Testis (tissue), 3 donors: ENCODE measurements around the gene RIMBP2. TPM values are rescaled to one million over a fixed set of nuclear protein-coding genes. Genes with fewer than 3 reads are reported as not detected.

ENCODE experiments used
- DNase-seq: peaks from one replicate; pipeline ENCODE4 v3.0.0-alpha.2; 2019
- H3K27ac ChIP-seq, 2 donors: fragments of 200-600 bp; sonication (generic); one replicate each; pipeline ENCODE4 v1.5.1; 2019
- H3K27me3 ChIP-seq: fragments of 200-600 bp; sonication (generic); one replicate; pipeline ENCODE4 v1.5.1; 2019
- H3K36me3 ChIP-seq: fragments of 200-600 bp; sonication (generic); one replicate; pipeline ENCODE4 v1.5.1; 2017; ENCODE audit warnings: low read depth; ENCODE audit errors: missing control alignments
- H3K4me1 ChIP-seq: fragments of 200-600 bp; sonication (generic); one replicate; pipeline ENCODE4 v1.5.1; 2019
- H3K4me3 ChIP-seq, 2 donors: fragments of 200-600 bp; sonication (generic); one replicate each; pipeline ENCODE4 v1.5.1; 2017 to 2019
- H3K9me3 ChIP-seq: fragments of 200-600 bp; sonication (generic); one replicate; pipeline ENCODE4 v1.5.1; 2017
- POLR2A ChIP-seq: fragments of 450-650 bp; IDR thresholded peaks from one replicate; pipeline ENCODE4 v1.6.1; 2017; ENCODE audit warnings: antibody characterized with exemption, mild to moderate bottlenecking, moderate library complexity
- WGBS, 2 donors: methylation state at CpG; one replicate each; pipeline ENCODE4 v1.1.5; 2018; 5-methylcytosine and 5-hydroxymethylcytosine counted together
- intact Hi-C: fragments of 100-400 bp; cut with DNase I; formaldehyde crosslinking; loops from one replicate; pipeline ENCODE4 v1.15.1; 2023; ENCODE audit warnings: low total_unique reads
- polyA plus RNA-seq: library from polyadenylated mRNA; stranded (reverse); fragments of 350-450 nt; fragmentation: Illumina TruSeq; extraction: RNeasy Lipid Tissue Mini Kit (QIAGEN cat#74804); gene quantifications from one replicate; pipeline ENCODE4 v1.2.3, GENCODE V29; 2014; ENCODE audit warnings: low read depth, low replicate concordance; ENCODE audit not compliant: insufficient read depth
- total RNA-seq, 2 donors: library from RNA; depleted of rRNA; stranded (reverse); fragments of >200 nt; gene quantifications; one replicate each; pipeline ENCODE4 v1.2.3, GENCODE V29; 2016
- TF ChIP-seq, protein P1 (sequence below), 3 experiments: fragments of 450-650 bp in 2 of 3; fragments of 200-600 bp in 1 of 3; sonication (generic) in 1 of 3; IDR thresholded peaks; one replicate each; pipeline ENCODE4 v1.5.1; 2016 to 2019; ENCODE audit warnings: antibody characterized with exemption in 3 of 3, mild to moderate bottlenecking in 2 of 3, moderate library complexity in 1 of 3

The RIMBP2 gene
- total and polyA plus RNA-seq, 3 donors from 2014 or later: 8.0 to 10.0 (median 8.7) TPM

DNA sequence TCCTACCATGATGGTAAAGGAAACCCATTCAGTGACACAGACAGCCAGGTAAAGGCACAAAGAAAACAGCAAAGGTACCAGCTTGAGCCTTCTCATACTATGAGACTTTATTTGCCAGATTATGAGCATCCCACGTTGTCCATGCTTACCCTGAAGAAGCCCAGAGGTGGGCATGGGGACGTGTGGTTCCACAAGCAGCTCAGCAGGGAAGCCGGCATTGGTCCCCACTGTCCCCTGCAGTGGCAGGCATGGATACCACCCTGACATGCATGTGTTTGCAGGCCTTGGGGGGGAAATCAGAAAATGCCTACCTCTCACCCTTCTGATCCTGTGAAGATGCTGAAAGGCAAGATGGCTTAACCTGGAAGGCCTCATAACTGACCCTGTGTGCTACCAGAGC, 195.3 kb downstream of the RIMBP2 start:
- WGBS, 2 donors: 74 to 86% methylated on average over 3 of the region's 3 CpGs
- DNase-seq: no peak
- Histone ChIP-seq H3K4me1 (no peaks in the 10 kb centered on the region), H3K4me3 (no peak overlapping the region), H3K9me3 (no peaks in the 10 kb centered on the region), H3K27me3 (no peaks in the 10 kb centered on the region), H3K36me3 (no peaks in the 10 kb centered on the region), H3K27ac (no peak overlapping the region)
- TF ChIP-seq POLR2A: no peak
- TF ChIP-seq, protein P1, sequence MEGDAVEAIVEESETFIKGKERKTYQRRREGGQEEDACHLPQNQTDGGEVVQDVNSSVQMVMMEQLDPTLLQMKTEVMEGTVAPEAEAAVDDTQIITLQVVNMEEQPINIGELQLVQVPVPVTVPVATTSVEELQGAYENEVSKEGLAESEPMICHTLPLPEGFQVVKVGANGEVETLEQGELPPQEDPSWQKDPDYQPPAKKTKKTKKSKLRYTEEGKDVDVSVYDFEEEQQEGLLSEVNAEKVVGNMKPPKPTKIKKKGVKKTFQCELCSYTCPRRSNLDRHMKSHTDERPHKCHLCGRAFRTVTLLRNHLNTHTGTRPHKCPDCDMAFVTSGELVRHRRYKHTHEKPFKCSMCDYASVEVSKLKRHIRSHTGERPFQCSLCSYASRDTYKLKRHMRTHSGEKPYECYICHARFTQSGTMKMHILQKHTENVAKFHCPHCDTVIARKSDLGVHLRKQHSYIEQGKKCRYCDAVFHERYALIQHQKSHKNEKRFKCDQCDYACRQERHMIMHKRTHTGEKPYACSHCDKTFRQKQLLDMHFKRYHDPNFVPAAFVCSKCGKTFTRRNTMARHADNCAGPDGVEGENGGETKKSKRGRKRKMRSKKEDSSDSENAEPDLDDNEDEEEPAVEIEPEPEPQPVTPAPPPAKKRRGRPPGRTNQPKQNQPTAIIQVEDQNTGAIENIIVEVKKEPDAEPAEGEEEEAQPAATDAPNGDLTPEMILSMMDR (IDR thresholded peaks at IDR 0.05): no peak
- intact Hi-C loops: no loop called here

GRCh38 chr12:130517588-130517987, 198.5 kb downstream of the RIMBP2 start:
- Histone ChIP-seq H3K4me1 (no peaks in the 10 kb centered on the region), H3K27ac (no peak overlapping the region), H3K36me3 (no peaks in the 10 kb centered on the region), H3K9me3 (no peaks in the 10 kb centered on the region), H3K27me3 (no peaks in the 10 kb centered on the region), H3K4me3 (no peak overlapping the region)
- intact Hi-C loops: no loop called here
- TF ChIP-seq POLR2A: no peak
- TF ChIP-seq, protein P1 (IDR thresholded peaks at IDR 0.05): no peak
- no peak for DNase-seq
- 93 to 100% methylated on average over 3 of the region's 3 CpGs for WGBS, 2 donors

- DNase-seq: no peak
- Histone ChIP-seq H3K27ac (no peak overlapping the region), H3K4me3 (no peak overlapping the region), H3K27me3 (no peaks in the 10 kb centered on the region), H3K36me3 (no peaks in the 10 kb centered on the region), H3K9me3 (no peaks in the 10 kb centered on the region), H3K4me1 (no peaks in the 10 kb centered on the region)
- TF ChIP-seq, protein P1 (IDR thresholded peaks at IDR 0.05): no peak
- TF ChIP-seq POLR2A: no peak
- WGBS, 2 donors: 40 to 50% methylated on average over 3 to 5 of the region's 5 CpGs
- intact Hi-C loops: no loop called here
Measured at GRCh38 chr12:130514149-130514551, 201.9 kb downstream of the RIMBP2 start.

GRCh38 chr12:130513556-130513955, 202.5 kb downstream of the RIMBP2 start:
- H3K36me3 ChIP-seq: no peaks in the 10 kb centered on the region
- H3K9me3 ChIP-seq: no peaks in the 10 kb centered on the region
- TF ChIP-seq, protein P1 (IDR thresholded peaks at IDR 0.05): no peak
- TF ChIP-seq POLR2A: no peak
- WGBS, 2 donors: 93 to 94% methylated on average over 2 of the region's 2 CpGs
- no peak overlapping the region for H3K4me3 ChIP-seq
- no peaks in the 10 kb centered on the region for H3K4me1 ChIP-seq
- DNase-seq: no peak
- intact Hi-C loops: no loop called here
- no peaks in the 10 kb centered on the region for H3K27me3 ChIP-seq
- no peak overlapping the region for H3K27ac ChIP-seq

GRCh38 chr12:130511285-130511684, 204.8 kb downstream of the RIMBP2 start:
- Histone ChIP-seq H3K27ac (no peak overlapping the region), H3K9me3 (no peaks in the 10 kb centered on the region), H3K36me3 (no peaks in the 10 kb centered on the region), H3K4me1 (no peaks in the 10 kb centered on the region), H3K4me3 (no peak overlapping the region), H3K27me3 (no peaks in the 10 kb centered on the region)
- intact Hi-C loops: no loop called here
- no peak for DNase-seq
- 83 to 88% methylated on average over 12 of the region's 12 CpGs for WGBS, 2 donors
- no peak for TF ChIP-seq POLR2A
- TF ChIP-seq, protein P1 (IDR thresholded peaks at IDR 0.05): no peak
